ENCODE data around the gene VAC14. TPM values are rescaled to one million over a fixed set of nuclear protein-coding genes. Genes with fewer than 3 reads are reported as not detected.

VAC14 gene
- total RNA-seq, 1 donor from 2014 or later = 18.4 TPM

GRCh38 chr16:70774261-70774660 is 26.7 kb downstream of the VAC14 start:
- FAIRE-seq (no peak), DNase-seq (ENCODE audit: low read depth) (no peak)
- Histone ChIP-seq H3K36me3 (ENCODE audit: control insufficient read depth, insufficient read depth, low read length) (peaks cover 10% of the 10 kb centered on the region), H3K4me3 (ENCODE audit: low read depth, low read length) (no peak overlapping the region), H3K27me3 (ENCODE audit: control insufficient read depth, insufficient read depth, low read length) (no peaks in the 10 kb centered on the region)
- TF ChIP-seq CTCF (IDR thresholded peaks at IDR 0.05; ENCODE audit: insufficient read depth, low read length, severe bottlenecking) = no peak

- no peaks in the 10 kb centered on the region for H3K27me3 ChIP-seq (ENCODE audit: control insufficient read depth, insufficient read depth, low read length)
- no peak overlapping the region for H3K4me3 ChIP-seq (ENCODE audit: low read depth, low read length)
- TF ChIP-seq CTCF (IDR thresholded peaks at IDR 0.05; ENCODE audit: insufficient read depth, low read length, severe bottlenecking) = no peak
- DNase-seq (ENCODE audit: low read depth) (peak; percentile 39), FAIRE-seq (no peak)
- peaks cover 7% of the 10 kb centered on the region for H3K36me3 ChIP-seq (ENCODE audit: control insufficient read depth, insufficient read depth, low read length)
Observed at GRCh38 chr16:70772493-70772892, 28.5 kb downstream of the VAC14 start.

GRCh38 chr16:70770626-70771552 is 30.1 kb downstream of the VAC14 start:
- DNase-seq (ENCODE audit: low read depth) (peak; percentile 48), FAIRE-seq (peak; percentile 47)
- peak; percentile 93 for TF ChIP-seq CTCF (IDR thresholded peaks at IDR 0.05; ENCODE audit: insufficient read depth, low read length, severe bottlenecking)
- Histone ChIP-seq H3K36me3 (ENCODE audit: control insufficient read depth, insufficient read depth, low read length) (peaks cover 10% of the 10 kb centered on the region), H3K27me3 (ENCODE audit: control insufficient read depth, insufficient read depth, low read length) (no peaks in the 10 kb centered on the region), H3K4me3 (ENCODE audit: low read depth, low read length) (no peak overlapping the region)

GRCh38 chr16:70770291-70770625 is 30.7 kb downstream of the VAC14 start:
- peaks cover 10% of the 10 kb centered on the region for H3K36me3 ChIP-seq (ENCODE audit: control insufficient read depth, insufficient read depth, low read length)
- no peak overlapping the region for H3K4me3 ChIP-seq (ENCODE audit: low read depth, low read length)
- H3K27me3 ChIP-seq (ENCODE audit: control insufficient read depth, insufficient read depth, low read length) = no peaks in the 10 kb centered on the region
- no peak for TF ChIP-seq CTCF (IDR thresholded peaks at IDR 0.05; ENCODE audit: insufficient read depth, low read length, severe bottlenecking)
- FAIRE-seq (no peak), DNase-seq (ENCODE audit: low read depth) (no peak)

- Histone ChIP-seq H3K27me3 (ENCODE audit: control insufficient read depth, insufficient read depth, low read length) (no peaks in the 10 kb centered on the region), H3K36me3 (ENCODE audit: control insufficient read depth, insufficient read depth, low read length) (peaks cover 10% of the 10 kb centered on the region), H3K4me3 (ENCODE audit: low read depth, low read length) (no peak overlapping the region)
- DNase-seq (ENCODE audit: low read depth) (no peak), FAIRE-seq (no peak)
- no peak for TF ChIP-seq CTCF (IDR thresholded peaks at IDR 0.05; ENCODE audit: insufficient read depth, low read length, severe bottlenecking)
Observed at GRCh38 chr16:70769761-70770160, 31.2 kb downstream of the VAC14 start.
